HL-60 (cell line): ENCODE data around the gene CUTC.

Experiments
- CTCF ChIP-seq: IDR thresholded peaks from one replicate; pipeline ENCODE4 v1.5.1; 2011; ENCODE audit warnings: low read length, control low read depth, inconsistent platforms; ENCODE audit not compliant: insufficient read depth
- REST ChIP-seq: IDR thresholded peaks from 2 replicates; pipeline ENCODE4 v1.6.1; 2012; ENCODE audit warnings: low read depth; ENCODE audit not compliant: insufficient replicate concordance

- TF ChIP-seq REST = no peak
- no peak for TF ChIP-seq CTCF
Measured at GRCh38 chr10:99693933-99694583, 38.0 kb upstream of the CUTC start.
